Inferior parietal cortex (tissue), 1 donor: ENCODE data around the gene PCDHA11.
"Not testable (repeated sequence)": the region's sequence is repeated elsewhere in the genome, so short reads cannot be mapped to it uniquely, and the experiment has no call there.

ENCODE experiments used
- DNase-seq: peaks from one replicate; pipeline ENCODE4 v3.0.0-alpha.2; 2016; ENCODE audit errors: extremely low spot score

PCDHA11 gene

GRCh38 chr5:140868721-140869554 lies at the start of gene PCDHA11:
Gene PCDHA11, plus strand, starts transcription at chr5:140868957. Its CDS starts 147 bp downstream, at chr5:140869104.
- DNase-seq: peak; percentile 62

GRCh38 chr5:140821375-140822280 lies 47.1 kb upstream of the PCDHA11 start, which contains the start of gene PCDHA5:
Gene PCDHA5, plus strand, starts transcription at chr5:140821613.
- peak; percentile 54 for DNase-seq

- no peak for DNase-seq
Measured at GRCh38 chr5:140822281-140822629, 46.5 kb upstream of the PCDHA11 start.

- DNase-seq: not testable (repeated sequence)
Measured at GRCh38 chr5:140822969-140823368, 45.8 kb upstream of the PCDHA11 start.

- no peak for DNase-seq
Measured at GRCh38 chr5:140823475-140823874, 45.3 kb upstream of the PCDHA11 start.

- DNase-seq: peak; percentile 15
Measured at GRCh38 chr5:140827704-140828361, 40.9 kb upstream of the PCDHA11 start, which contains the start of gene PCDHA6. Gene PCDHA6, plus strand, starts transcription at chr5:140827960. Its CDS starts 132 bp downstream, at chr5:140828092.

- no peak for DNase-seq
Measured at GRCh38 chr5:140828362-140828737, 40.4 kb upstream of the PCDHA11 start.

GRCh38 chr5:140829511-140830501 lies 39.0 kb upstream of the PCDHA11 start:
- DNase-seq: not testable (repeated sequence)

GRCh38 chr5:140833993-140834392 lies 34.8 kb upstream of the PCDHA11 start, which contains the start of gene PCDHA7:
Gene PCDHA7, plus strand, starts transcription at chr5:140834269. Its CDS starts 115 bp downstream, at chr5:140834384.
- peak; percentile 30 for DNase-seq

- DNase-seq: not testable (repeated sequence)
Measured at GRCh38 chr5:140834439-140835008, 34.2 kb upstream of the PCDHA11 start.

GRCh38 chr5:140835622-140836510 lies 32.9 kb upstream of the PCDHA11 start:
- no peak for DNase-seq

GRCh38 chr5:140840978-140841962 lies 27.5 kb upstream of the PCDHA11 start, which contains the start of gene PCDHA8:
Gene PCDHA8, plus strand, starts transcription at chr5:140841187. Its CDS starts 135 bp downstream, at chr5:140841322.
- DNase-seq: peak; percentile 64

GRCh38 chr5:140842798-140843733 lies 25.7 kb upstream of the PCDHA11 start:
- no peak for DNase-seq

GRCh38 chr5:140848139-140849102 lies 20.3 kb upstream of the PCDHA11 start, which contains the start of gene PCDHA9:
Gene PCDHA9, plus strand, starts transcription at chr5:140848382. Its CDS starts 114 bp downstream, at chr5:140848496.
- not testable (repeated sequence) for DNase-seq
